RWPE2 (cell line): ENCODE data around the gene FCHSD1.

Source experiments
- ATAC-seq: fragments of 200-7000 bp; cut with Tn5 transposase; 3 replicates; pipeline ENCODE4 v1.9.1; 2021; ENCODE audit warnings: low read depth
- DNase-seq: peaks from one replicate; pipeline ENCODE4 v3.0.0-alpha.2; 2020; ENCODE audit warnings: low spot score
- H3K27ac ChIP-seq: fragments of 450-650 bp; 2 replicates; pipeline ENCODE4 v1.5.1; 2017; ENCODE audit warnings: mild to moderate bottlenecking; ENCODE audit not compliant: poor library complexity, severe bottlenecking
- H3K27me3 ChIP-seq: fragments of 250-450 bp; sonication (Bioruptor Pico); 2 replicates; pipeline ENCODE4 v1.5.1; 2021; ENCODE audit warnings: mild to moderate bottlenecking, moderate library complexity; ENCODE audit not compliant: insufficient read depth, poor library complexity, severe bottlenecking
- H3K36me3 ChIP-seq: fragments of 250-450 bp; sonication (Bioruptor Pico); 2 replicates; pipeline ENCODE4 v1.5.1; 2020; ENCODE audit warnings: low read depth, mild to moderate bottlenecking, moderate library complexity
- H3K4me1 ChIP-seq: fragments of 250-450 bp; sonication (Bioruptor Pico); 2 replicates; pipeline ENCODE4 v1.5.1; 2021; ENCODE audit warnings: mild to moderate bottlenecking, moderate library complexity; ENCODE audit not compliant: insufficient read depth, poor library complexity, severe bottlenecking
- H3K4me3 ChIP-seq: fragments of 250-450 bp; sonication (Bioruptor Pico); 2 replicates; pipeline ENCODE4 v1.5.1; 2021; ENCODE audit warnings: mild to moderate bottlenecking, moderate library complexity; ENCODE audit not compliant: severe bottlenecking
- H3K9me3 ChIP-seq: fragments of 250-450 bp; sonication (Bioruptor Pico); 2 replicates; pipeline ENCODE4 v1.5.1; 2021; ENCODE audit warnings: mild to moderate bottlenecking, moderate library complexity; ENCODE audit not compliant: severe bottlenecking
- CTCF ChIP-seq: fragments of 450-650 bp; IDR thresholded peaks from one replicate; pipeline ENCODE4 v1.5.1; 2017; ENCODE audit warnings: mild to moderate bottlenecking, moderate library complexity; ENCODE audit not compliant: poor library complexity, severe bottlenecking

Gene FCHSD1

DNA sequence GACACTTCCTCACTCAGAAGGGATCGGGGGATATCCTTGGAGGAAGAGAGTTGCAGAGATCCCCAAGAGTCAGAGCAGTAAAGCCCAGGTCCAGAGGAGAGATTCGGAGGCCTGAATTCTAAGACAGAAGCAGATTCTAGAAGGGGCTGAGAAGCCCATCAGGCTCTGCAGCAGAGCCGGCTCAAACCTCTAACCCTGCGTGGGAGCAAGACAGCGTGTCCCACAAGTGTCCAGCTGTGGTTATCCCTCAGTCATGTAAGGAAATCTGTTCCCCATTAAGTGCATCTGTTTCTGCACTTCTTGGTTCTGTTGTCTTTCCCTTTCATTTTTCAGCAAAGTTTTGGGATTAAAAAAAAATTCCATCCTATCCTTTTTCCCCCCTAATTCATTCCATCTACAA lies 27.6 kb downstream of the FCHSD1 start:
- TF ChIP-seq CTCF = no peak
- H3K4me1 ChIP-seq = no peaks in the 10 kb centered on the region
- no peak overlapping the region for H3K4me3 ChIP-seq
- ATAC-seq (no peak), DNase-seq (no peak)
- no peaks in the 10 kb centered on the region for H3K27me3 ChIP-seq
- H3K27ac ChIP-seq = no peak overlapping the region
- H3K36me3 ChIP-seq = peaks cover 72% of the 10 kb centered on the region
- no peaks in the 10 kb centered on the region for H3K9me3 ChIP-seq

DNA sequence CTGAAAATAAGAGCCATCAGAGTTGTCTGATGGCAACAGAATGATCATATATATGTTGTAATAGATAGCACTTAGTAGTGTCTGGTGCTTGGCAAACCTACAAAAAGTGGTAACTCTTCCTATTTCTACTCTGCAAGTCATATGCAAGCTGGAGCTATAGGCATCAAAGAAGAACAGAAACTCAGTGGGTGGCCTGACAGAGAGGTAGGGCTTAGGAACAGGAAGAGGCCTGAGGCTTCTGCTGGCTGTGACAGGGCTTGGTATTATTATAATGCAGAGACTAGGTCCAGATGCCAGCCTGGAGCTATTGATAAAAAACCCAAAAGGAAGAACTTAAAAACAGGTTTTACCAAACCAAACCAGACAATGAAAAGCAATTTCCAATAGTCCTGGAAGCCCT lies 28.0 kb downstream of the FCHSD1 start:
- H3K36me3 ChIP-seq = peaks cover 68% of the 10 kb centered on the region
- DNase-seq = no peak
- no peaks in the 10 kb centered on the region for H3K9me3 ChIP-seq
- no peaks in the 10 kb centered on the region for H3K27me3 ChIP-seq
- no peak for TF ChIP-seq CTCF
- no peak overlapping the region for H3K27ac ChIP-seq
- H3K4me1 ChIP-seq = no peaks in the 10 kb centered on the region
- ATAC-seq = no peak
- H3K4me3 ChIP-seq = no peak overlapping the region

- peaks cover 60% of the 10 kb centered on the region for H3K36me3 ChIP-seq
- DNase-seq = peak; percentile 99
- peak within 1 kb of the TSS; percentile 88 for H3K27ac ChIP-seq
- no peaks in the 10 kb centered on the region for H3K27me3 ChIP-seq
- no peaks in the 10 kb centered on the region for H3K9me3 ChIP-seq
- H3K4me1 ChIP-seq = peaks cover 11% of the 10 kb centered on the region
- peak; percentile 99 for TF ChIP-seq CTCF
- ATAC-seq = peak; percentile 87
- peak within 1 kb of the TSS; percentile 73 for H3K4me3 ChIP-seq
Measured at GRCh38 chr5:141618804-141619554, 32.2 kb downstream of the FCHSD1 start, which contains the start of gene DIAPH1. Gene DIAPH1, minus strand, starts transcription at chr5:141619000. Its CDS starts 86 bp downstream, at chr5:141618914.

GRCh38 chr5:141618030-141618803 lies 33.0 kb downstream of the FCHSD1 start:
- peak; percentile 86 for DNase-seq
- peaks cover 11% of the 10 kb centered on the region for H3K4me1 ChIP-seq
- no peaks in the 10 kb centered on the region for H3K27me3 ChIP-seq
- peak overlapping the region; percentile 88 for H3K27ac ChIP-seq
- no peaks in the 10 kb centered on the region for H3K9me3 ChIP-seq
- peak; percentile 46 for ATAC-seq
- TF ChIP-seq CTCF = no peak
- peaks cover 61% of the 10 kb centered on the region for H3K36me3 ChIP-seq
- H3K4me3 ChIP-seq = peak overlapping the region; percentile 73

- Histone ChIP-seq H3K4me3 (peak overlapping the region; percentile 73), H3K4me1 (peaks cover 11% of the 10 kb centered on the region), H3K27ac (peak overlapping the region; percentile 88), H3K27me3 (no peaks in the 10 kb centered on the region), H3K9me3 (no peaks in the 10 kb centered on the region), H3K36me3 (peaks cover 61% of the 10 kb centered on the region)
- ATAC-seq (no peak), DNase-seq (no peak)
- TF ChIP-seq CTCF = no peak
Measured at GRCh38 chr5:141617682-141618029, 33.6 kb downstream of the FCHSD1 start.
